WI38 (cell line): ENCODE measurements around the gene RSPO4.

Source experiments
- H3K4me3 ChIP-seq: 2 replicates; pipeline ENCODE4 v1.5.1; 2011; ENCODE audit warnings: low read depth, mild to moderate bottlenecking, control low read depth, low read length
- CTCF ChIP-seq: IDR thresholded peaks from 2 replicates; pipeline ENCODE4 v1.5.1; 2012; ENCODE audit warnings: low read depth, mild to moderate bottlenecking, control low read depth, low read length

Gene RSPO4

GRCh38 chr20:1001911-1002681 lies at the start of gene RSPO4:
Gene RSPO4, minus strand, starts transcription at chr20:1002311. Its CDS starts 147 bp downstream, at chr20:1002164.
- TF ChIP-seq CTCF, result no peak
- H3K4me3 ChIP-seq, result no peak within 1 kb of the TSS

- no peak for TF ChIP-seq CTCF
- no peak overlapping the region for H3K4me3 ChIP-seq
These were observed 48.3 kb upstream of the RSPO4 start for GRCh38 chr20:1050440-1050839.

- H3K4me3 ChIP-seq, result no peak overlapping the region
- no peak for TF ChIP-seq CTCF
These were observed 43.8 kb upstream of the RSPO4 start for GRCh38 chr20:1045860-1046418.

GRCh38 chr20:1041845-1042390 lies 39.8 kb upstream of the RSPO4 start:
- TF ChIP-seq CTCF, result no peak

GRCh38 chr20:1038205-1038604 lies 36.1 kb upstream of the RSPO4 start:
- H3K4me3 ChIP-seq, result no peak overlapping the region
- TF ChIP-seq CTCF, result no peak

More at GRCh38 chr20:1041845-1042390, 39.8 kb upstream of the RSPO4 start:
- H3K4me3 ChIP-seq, result no peak overlapping the region

- no peak overlapping the region for H3K4me3 ChIP-seq
- TF ChIP-seq CTCF, result no peak
These were observed 34.9 kb upstream of the RSPO4 start for GRCh38 chr20:1037039-1037438.

GRCh38 chr20:1035466-1035865 lies 33.4 kb upstream of the RSPO4 start:
- no peak overlapping the region for H3K4me3 ChIP-seq
- no peak for TF ChIP-seq CTCF
